ENCODE data around the gene UGT2B15.
"Not testable (repeated sequence)": the region's sequence is repeated elsewhere in the genome, so short reads cannot be mapped to it uniquely, and the experiment has no call there.

Gene UGT2B15

GRCh38 chr4:68656445-68656973 is 13.9 kb downstream of the UGT2B15 start:
- DNase-seq (ENCODE audit: low read depth in 4 of 4, low spot score in 1 of 4), result not testable (repeated sequence)

GRCh38 chr4:68655764-68656444 is 14.5 kb downstream of the UGT2B15 start:
- no peak for DNase-seq (ENCODE audit: low read depth in 4 of 4, low spot score in 1 of 4)

GRCh38 chr4:68654946-68655721 is 15.3 kb downstream of the UGT2B15 start:
- DNase-seq (ENCODE audit: low read depth in 4 of 4, low spot score in 1 of 4), result no peak

- no peak for DNase-seq (ENCODE audit: low read depth in 4 of 4, low spot score in 1 of 4)
Measured at GRCh38 chr4:68651932-68652331, 18.5 kb downstream of the UGT2B15 start.

- no peak for DNase-seq (ENCODE audit: low read depth in 4 of 4, low spot score in 1 of 4)
Measured at GRCh38 chr4:68630371-68630770, 40.1 kb downstream of the UGT2B15 start.

- not testable (repeated sequence) for DNase-seq (ENCODE audit: low read depth in 4 of 4, low spot score in 1 of 4)
Measured at GRCh38 chr4:68622731-68623130, 47.7 kb downstream of the UGT2B15 start.

- DNase-seq (ENCODE audit: low read depth in 4 of 4, low spot score in 1 of 4), result no peak
Measured at GRCh38 chr4:68617003-68617698, 53.3 kb downstream of the UGT2B15 start.

- no peak for DNase-seq (ENCODE audit: low read depth in 4 of 4, low spot score in 1 of 4)
Measured at GRCh38 chr4:68615699-68616422, 54.6 kb downstream of the UGT2B15 start.

- DNase-seq (ENCODE audit: low read depth in 4 of 4, low spot score in 1 of 4), result no peak
Measured at GRCh38 chr4:68613752-68614151, 56.7 kb downstream of the UGT2B15 start.

- no peak for DNase-seq (ENCODE audit: low read depth in 4 of 4, low spot score in 1 of 4)
Measured at GRCh38 chr4:68606240-68606639, 64.2 kb downstream of the UGT2B15 start.

- DNase-seq (ENCODE audit: low read depth in 4 of 4, low spot score in 1 of 4), result no peak
Measured at GRCh38 chr4:68599150-68599549, 71.3 kb downstream of the UGT2B15 start.

- DNase-seq (ENCODE audit: low read depth in 4 of 4, low spot score in 1 of 4), result no peak
Measured at GRCh38 chr4:68597482-68597881, 73.0 kb downstream of the UGT2B15 start.
